HG02852 (cell line): ENCODE data around the gene PPP1R3D.

Experiments
- ATAC-seq: cut with Tn5 transposase; IDR thresholded peaks from one replicate; pipeline ENCODE4 v1.9.1; 2021; ENCODE audit warnings: mild to moderate bottlenecking, moderate library complexity; ENCODE audit not compliant: unreplicated experiment

Gene PPP1R3D

GRCh38 chr20:59948828-59949720 lies 9.0 kb upstream of the PPP1R3D start:
- no peak for ATAC-seq

- ATAC-seq = no peak
Measured at GRCh38 chr20:59948212-59948611, 8.1 kb upstream of the PPP1R3D start.

- no peak for ATAC-seq
Measured at GRCh38 chr20:59947376-59947775, 7.3 kb upstream of the PPP1R3D start.

GRCh38 chr20:59945731-59946130 lies 5.6 kb upstream of the PPP1R3D start:
- ATAC-seq = no peak

- no peak for ATAC-seq
Measured at GRCh38 chr20:59945175-59945574, 5.1 kb upstream of the PPP1R3D start.

GRCh38 chr20:59944726-59945125 lies 4.6 kb upstream of the PPP1R3D start:
- ATAC-seq = no peak

- ATAC-seq = no peak
Measured at GRCh38 chr20:59942245-59942644, 2.1 kb upstream of the PPP1R3D start.

GRCh38 chr20:59940956-59941294 lies 820 bp upstream of the PPP1R3D start:
- ATAC-seq = no peak

- ATAC-seq = peak; percentile 39
Measured at GRCh38 chr20:59939879-59940128, 301 bp downstream of the PPP1R3D start.

GRCh38 chr20:59939052-59939878 lies 840 bp downstream of the PPP1R3D start:
- ATAC-seq = no peak

- no peak for ATAC-seq
Measured at GRCh38 chr20:59938696-59939051, 1.4 kb downstream of the PPP1R3D start.

GRCh38 chr20:59938221-59938620 lies 1.9 kb downstream of the PPP1R3D start:
- no peak for ATAC-seq

- ATAC-seq = no peak
Measured at GRCh38 chr20:59937150-59937549, 3.0 kb downstream of the PPP1R3D start.

- no peak for ATAC-seq
Measured at GRCh38 chr20:59936409-59936808, 3.7 kb downstream of the PPP1R3D start.

GRCh38 chr20:59935457-59936185 lies 4.5 kb downstream of the PPP1R3D start:
- ATAC-seq = no peak

GRCh38 chr20:59933849-59934585 lies 6.1 kb downstream of the PPP1R3D start:
- ATAC-seq = peak; percentile 88

GRCh38 chr20:59933296-59933848 lies 6.7 kb downstream of the PPP1R3D start, which contains the start of gene SYCP2:
Gene SYCP2 (minus strand): TSS chr20:59933637. CDS start chr20:59922413, 11,224 bp downstream.
- ATAC-seq = peak; percentile 34

GRCh38 chr20:59932616-59933295 lies 7.3 kb downstream of the PPP1R3D start:
- no peak for ATAC-seq

- ATAC-seq = no peak
Measured at GRCh38 chr20:59931511-59932312, 8.4 kb downstream of the PPP1R3D start.
